Epithelial cell of prostate (primary cell): ENCODE measurements around the gene TBX3.

Experiments
- DNase-seq: peaks from one replicate; pipeline ENCODE4 v3.0.0-alpha.2; 2011; ENCODE audit warnings: low read depth, low spot score
- H3K27ac ChIP-seq: fragments of 450-650 bp; 2 replicates; pipeline ENCODE4 v1.5.1; 2017; ENCODE audit warnings: mild to moderate bottlenecking

TBX3 gene

DNA sequence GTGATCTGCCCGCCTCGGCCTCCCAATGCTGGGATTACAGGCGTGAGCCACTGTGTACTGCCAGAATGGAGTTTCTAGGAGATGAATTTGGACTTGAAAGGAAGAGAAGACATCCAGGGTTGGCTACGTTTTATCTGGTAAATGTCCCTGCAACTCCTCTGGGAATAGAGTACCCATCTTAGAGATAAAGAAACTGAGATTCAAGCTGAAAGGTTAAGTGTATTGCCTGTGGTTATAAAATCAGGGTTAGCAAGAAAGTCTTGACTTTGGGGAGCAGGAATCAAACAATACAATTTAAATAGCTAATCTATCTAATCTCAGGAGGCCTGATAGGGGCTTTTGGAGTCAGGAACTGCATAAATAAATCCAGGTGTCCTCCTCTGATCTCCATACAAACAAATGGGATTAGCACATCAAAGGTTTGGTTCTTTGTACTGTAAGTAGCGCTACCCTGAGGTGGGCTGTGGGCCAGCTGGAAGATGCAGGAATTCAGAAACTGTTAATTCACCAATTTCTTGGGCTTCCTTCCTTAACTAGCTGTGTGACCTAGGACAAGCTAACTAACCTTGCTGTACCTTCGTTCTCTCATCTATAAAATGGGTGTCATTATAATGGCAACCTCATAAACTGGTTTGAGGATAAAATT is 45.1 kb downstream of the TBX3 start:
- H3K27ac ChIP-seq: no peak overlapping the region
- DNase-seq: no peak

DNA sequence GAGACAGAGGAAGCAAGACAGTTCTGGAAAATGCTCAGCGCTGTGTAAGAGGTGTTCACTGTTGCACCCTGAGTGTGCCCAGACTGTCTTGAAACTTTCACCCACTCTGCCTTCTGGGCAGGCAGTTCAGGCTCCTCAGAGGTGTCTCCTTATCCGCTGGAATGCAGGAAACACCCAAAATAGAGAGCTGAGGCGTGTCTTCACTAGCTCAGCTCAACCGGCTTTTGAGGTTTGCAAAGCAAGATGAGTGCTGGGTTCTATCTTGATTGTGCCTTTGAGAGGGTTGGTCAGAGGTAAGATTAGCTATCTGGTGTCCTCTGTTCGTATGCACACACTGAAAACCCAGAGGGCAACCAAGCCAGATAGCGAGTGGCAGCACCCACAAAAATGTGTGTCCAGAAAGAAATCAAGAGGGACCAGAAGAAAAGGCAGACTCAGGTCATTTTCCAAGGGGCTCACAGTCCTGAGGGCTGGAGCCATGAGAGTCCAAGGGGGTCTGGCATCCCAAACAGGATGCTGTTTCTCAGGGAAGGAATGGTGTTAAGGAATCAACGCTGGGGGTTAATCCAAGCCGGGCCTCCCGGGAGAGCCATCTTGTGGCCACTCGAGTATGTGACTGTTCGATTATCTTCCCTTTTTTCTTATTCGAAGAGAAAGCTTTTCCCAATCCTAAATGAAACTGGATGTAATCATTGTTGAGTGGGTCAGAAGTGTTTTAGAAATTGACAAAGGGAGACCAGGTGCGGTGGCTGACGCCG is 47.1 kb downstream of the TBX3 start:
- peak overlapping the region; percentile 66 for H3K27ac ChIP-seq
- DNase-seq: no peak

DNA sequence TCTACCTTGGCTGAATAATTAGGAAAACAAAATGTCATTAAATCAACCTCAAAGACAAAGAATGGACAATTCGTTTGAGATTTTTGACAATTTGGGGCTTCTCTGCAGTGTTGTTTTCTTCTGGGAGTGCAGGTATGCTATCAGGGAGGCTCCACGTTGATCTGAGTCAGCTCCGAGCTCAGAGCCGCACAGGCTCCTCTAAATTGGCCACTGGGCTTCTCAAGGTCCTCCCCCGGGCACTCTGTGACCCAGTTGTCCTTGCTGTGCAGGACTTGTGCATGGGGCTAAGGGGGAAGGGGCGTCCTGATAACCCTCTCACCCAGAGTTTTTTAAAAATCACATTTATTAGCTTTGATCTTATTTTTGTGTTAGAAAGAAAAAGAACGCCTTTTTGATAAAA is 52.7 kb downstream of the TBX3 start:
- no peak for DNase-seq
- H3K27ac ChIP-seq: no peak overlapping the region

DNA sequence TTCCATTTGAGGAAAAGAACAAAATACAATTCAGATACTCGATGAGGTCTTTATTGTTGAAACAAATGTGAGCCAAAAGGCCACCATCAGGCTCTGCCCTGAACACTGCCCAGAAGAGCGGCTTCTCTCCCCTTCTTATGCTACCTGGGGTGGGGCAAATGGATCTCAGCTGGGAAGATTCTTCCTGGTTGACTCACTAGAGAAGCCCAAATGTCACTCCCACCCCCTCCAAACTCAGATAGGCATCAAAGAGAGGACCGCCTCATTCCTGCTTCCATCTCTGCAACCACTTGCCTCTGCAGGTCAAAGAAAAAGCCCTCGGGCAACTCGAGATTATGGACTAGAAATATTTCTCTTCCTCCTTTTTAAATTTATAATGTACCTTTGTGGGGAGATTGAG is 55.8 kb downstream of the TBX3 start:
- DNase-seq: no peak
- no peak overlapping the region for H3K27ac ChIP-seq

DNA sequence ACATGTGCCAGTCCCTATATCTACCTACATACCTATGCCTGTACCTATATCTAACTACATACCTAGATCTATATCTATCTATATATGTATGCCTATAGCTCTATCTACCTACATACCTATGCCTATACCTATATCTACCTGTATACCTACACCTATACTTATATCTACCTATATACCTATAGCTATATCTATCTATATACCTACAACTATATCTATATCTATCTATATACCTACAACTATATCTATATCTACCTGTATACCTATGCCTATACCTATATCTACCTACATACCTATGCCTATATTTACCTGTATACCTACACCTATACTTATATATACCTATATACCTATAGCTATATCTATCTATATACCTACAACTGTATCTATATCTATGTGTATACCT is 56.6 kb downstream of the TBX3 start:
- H3K27ac ChIP-seq: no peak overlapping the region
- DNase-seq: no peak

DNA sequence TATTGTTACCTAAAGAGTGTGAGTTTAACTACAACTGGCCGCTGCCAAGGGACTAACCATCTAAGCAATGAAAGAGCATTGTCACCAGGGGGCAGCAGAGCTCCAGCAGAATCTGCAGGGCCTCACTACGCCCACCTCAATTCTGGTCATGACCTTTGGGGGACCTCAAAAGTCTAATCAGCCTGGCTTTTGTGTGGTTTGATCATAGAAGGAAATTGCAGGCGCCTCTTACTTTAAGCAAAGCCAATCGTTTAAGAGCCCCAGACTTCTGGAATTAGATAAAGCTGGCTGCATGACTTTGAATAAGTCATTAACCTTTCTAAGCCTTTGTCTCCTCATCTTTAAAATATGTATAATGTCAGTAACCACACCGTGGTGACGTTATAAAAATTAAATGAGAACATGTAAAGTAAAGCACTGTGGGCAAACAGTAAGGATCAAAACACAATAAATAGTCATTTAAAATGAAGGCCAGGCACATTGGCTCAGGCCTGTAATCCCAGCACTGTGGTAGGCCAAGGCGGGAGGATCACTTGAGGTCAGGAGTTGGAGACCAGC is 58.6 kb downstream of the TBX3 start:
- DNase-seq: no peak
- peak overlapping the region; percentile 42 for H3K27ac ChIP-seq

DNA sequence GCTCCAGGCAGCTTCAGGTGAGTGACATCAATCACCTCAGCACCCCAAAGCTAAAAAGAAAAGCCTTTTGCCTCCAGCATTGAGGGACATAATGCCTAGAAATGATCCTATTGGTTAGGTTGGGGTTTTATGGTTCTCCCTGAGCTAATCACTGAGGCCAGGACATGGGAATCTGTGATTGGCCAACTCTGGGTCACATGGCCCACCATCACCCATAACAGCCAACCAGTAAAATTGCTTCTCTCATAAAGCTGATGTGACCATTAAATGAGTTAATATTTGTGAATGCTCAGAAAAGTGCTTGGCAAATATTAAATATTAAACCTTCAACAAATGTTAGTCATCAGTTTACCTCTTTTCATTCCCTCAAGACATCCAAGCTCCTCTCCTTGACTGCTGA is 60.2 kb downstream of the TBX3 start:
- no peak for DNase-seq
- H3K27ac ChIP-seq: no peak overlapping the region
